Ovary (tissue), 9 donors: Measurements from ENCODE around the gene GALNTL6. TPM values are rescaled to one million over a fixed set of nuclear protein-coding genes. Genes with fewer than 3 reads are reported as not detected.

Source experiments
- DNase-seq, 5 donors: peaks; one replicate each; pipeline ENCODE4 v3.0.0-alpha.2; 2019 to 2020
- H3K27ac ChIP-seq, 2 donors: fragments of 200-600 bp; one replicate each; pipeline versions ENCODE4 v1.5.1 to v1.8.0; 2019 to 2022
- H3K27me3 ChIP-seq: fragments of 200-600 bp; one replicate; pipeline ENCODE4 v1.8.0; 2022
- H3K36me3 ChIP-seq: fragments of 200-600 bp; sonication (generic); one replicate; pipeline ENCODE4 v1.5.1; 2019
- H3K4me1 ChIP-seq: one replicate; pipeline ENCODE4 v1.8.1; 2013; ENCODE audit warnings: mild to moderate bottlenecking, moderate library complexity; ENCODE audit not compliant: insufficient read depth
- H3K4me3 ChIP-seq: fragments of 200-600 bp; sonication (generic); one replicate; pipeline ENCODE4 v1.5.1; 2017
- H3K9me3 ChIP-seq, 2 donors: fragments of 200-600 bp in 1 of 2; sonication (generic) in 1 of 2; one replicate each; pipeline versions ENCODE4 v1.5.1 to v1.8.1; 2013 to 2019; ENCODE audit warnings: mild to moderate bottlenecking in 1 of 2, moderate library complexity in 1 of 2
- EP300 ChIP-seq: sonication (generic); formaldehyde crosslinking; IDR thresholded peaks from one replicate; pipeline ENCODE4 v1.6.1; 2017; ENCODE audit warnings: antibody characterized with exemption
- POLR2A ChIP-seq: fragments of 450-650 bp; IDR thresholded peaks from one replicate; pipeline ENCODE4 v1.6.1; 2017; ENCODE audit warnings: antibody characterized with exemption, mild to moderate bottlenecking, moderate library complexity
- WGBS, 3 donors: extraction: QIAGEN DNeasy Blood & Tissue Kit in 1 of 3; methylation state at CpG; one replicate each; pipeline versions ENCODE4 v1.1.5 to v1.1.7; 2013 to 2017; 5-methylcytosine and 5-hydroxymethylcytosine counted together
- intact Hi-C, 4 donors: fragments of 100-400 bp; cut with DNase I; formaldehyde crosslinking; loops; one replicate each; pipeline versions ENCODE4 v1.11.0 to v1.15.1; 2022 to 2023
- polyA plus RNA-seq, 2 donors: library from polyadenylated mRNA; stranded (reverse); fragments of 200-250 nt in 1 of 2; fragments of 350-450 nt in 1 of 2; fragmentation: Illumina TruSeq in 1 of 2; extraction: RNeasy Lipid Tissue Mini Kit (QIAGEN cat#74804) in 1 of 2; gene quantifications; one replicate each; pipeline ENCODE4 v1.2.3, GENCODE V29; 2013 to 2014
- total RNA-seq, 7 donors: library from RNA; depleted of rRNA in 2 of 7; stranded (reverse); fragments of >200 nt in 2 of 7; fragmentation: NEBNext Ultra II Directional in 3 of 7; extraction: Animal tissue kit (Norgen Biotek cat#: 25700) in 3 of 7; gene quantifications; one replicate each; pipeline versions ENCODE4 v1.1.0 to v1.2.4, GENCODE V29; 2016 to 2023
- TF ChIP-seq, protein P1 (sequence below), 3 donors: fragments of 450-650 bp in 2 of 3; fragments of 200-600 bp in 1 of 3; IDR thresholded peaks; one replicate each; pipeline versions ENCODE4 v1.5.1 to v1.8.0; 2016 to 2022; ENCODE audit warnings: antibody characterized with exemption in 3 of 3, mild to moderate bottlenecking in 1 of 3
- donor health status: DM: no; HTN: no; CAD: no; lungs with moderate emphysema.
- donor health status: DM: no; HTN: no; CAD: no.
- donor health status: Bipolar disorder and iron deficiency.
- donor health status: DM: yes; HTN: yes; CAD: no.
- donor health status: DM: no; HTN: no; CAD: no.
- donor health status: DM: yes; HTN: yes; CAD: no.

GALNTL6 gene
- total and polyA plus RNA-seq, 9 donors = 0.11 to 1.8 TPM; not detected in 7

DNA sequence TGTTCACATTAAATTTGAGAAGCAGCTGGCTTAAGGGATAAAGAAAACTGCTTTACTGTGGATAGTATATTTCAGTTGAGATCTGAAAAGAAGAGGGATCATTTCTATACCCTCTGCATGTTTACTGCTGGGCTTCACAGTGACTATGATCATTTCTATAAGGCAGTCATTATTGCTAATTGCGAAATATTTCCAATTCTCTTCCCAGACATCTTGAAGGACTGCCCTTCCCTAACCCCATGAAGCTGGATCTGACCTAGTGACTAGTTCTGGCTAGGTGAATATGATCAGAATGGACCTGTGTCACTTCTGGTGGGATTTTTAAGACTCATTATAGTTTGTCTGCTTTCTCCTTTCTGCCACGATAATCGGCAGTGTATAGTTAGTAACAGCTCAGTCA lies 848.9 kb downstream of the GALNTL6 start:
- no peak for DNase-seq
- Histone ChIP-seq H3K27ac (no peak overlapping the region), H3K4me3 (no peak overlapping the region), H3K36me3 (no peaks in the 10 kb centered on the region), H3K4me1 (no peaks in the 10 kb centered on the region), H3K9me3 (no peaks in the 10 kb centered on the region), H3K27me3 (no peaks in the 10 kb centered on the region)
- intact Hi-C loops = no loop called here
- WGBS, 3 donors = 89 to 94% (median 91%) methylated on average over 3 of the region's 3 CpGs
- TF ChIP-seq, protein P1, sequence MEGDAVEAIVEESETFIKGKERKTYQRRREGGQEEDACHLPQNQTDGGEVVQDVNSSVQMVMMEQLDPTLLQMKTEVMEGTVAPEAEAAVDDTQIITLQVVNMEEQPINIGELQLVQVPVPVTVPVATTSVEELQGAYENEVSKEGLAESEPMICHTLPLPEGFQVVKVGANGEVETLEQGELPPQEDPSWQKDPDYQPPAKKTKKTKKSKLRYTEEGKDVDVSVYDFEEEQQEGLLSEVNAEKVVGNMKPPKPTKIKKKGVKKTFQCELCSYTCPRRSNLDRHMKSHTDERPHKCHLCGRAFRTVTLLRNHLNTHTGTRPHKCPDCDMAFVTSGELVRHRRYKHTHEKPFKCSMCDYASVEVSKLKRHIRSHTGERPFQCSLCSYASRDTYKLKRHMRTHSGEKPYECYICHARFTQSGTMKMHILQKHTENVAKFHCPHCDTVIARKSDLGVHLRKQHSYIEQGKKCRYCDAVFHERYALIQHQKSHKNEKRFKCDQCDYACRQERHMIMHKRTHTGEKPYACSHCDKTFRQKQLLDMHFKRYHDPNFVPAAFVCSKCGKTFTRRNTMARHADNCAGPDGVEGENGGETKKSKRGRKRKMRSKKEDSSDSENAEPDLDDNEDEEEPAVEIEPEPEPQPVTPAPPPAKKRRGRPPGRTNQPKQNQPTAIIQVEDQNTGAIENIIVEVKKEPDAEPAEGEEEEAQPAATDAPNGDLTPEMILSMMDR (IDR thresholded peaks at IDR 0.05) = no peak
- TF ChIP-seq EP300 = no peak
- no peak for TF ChIP-seq POLR2A

DNA sequence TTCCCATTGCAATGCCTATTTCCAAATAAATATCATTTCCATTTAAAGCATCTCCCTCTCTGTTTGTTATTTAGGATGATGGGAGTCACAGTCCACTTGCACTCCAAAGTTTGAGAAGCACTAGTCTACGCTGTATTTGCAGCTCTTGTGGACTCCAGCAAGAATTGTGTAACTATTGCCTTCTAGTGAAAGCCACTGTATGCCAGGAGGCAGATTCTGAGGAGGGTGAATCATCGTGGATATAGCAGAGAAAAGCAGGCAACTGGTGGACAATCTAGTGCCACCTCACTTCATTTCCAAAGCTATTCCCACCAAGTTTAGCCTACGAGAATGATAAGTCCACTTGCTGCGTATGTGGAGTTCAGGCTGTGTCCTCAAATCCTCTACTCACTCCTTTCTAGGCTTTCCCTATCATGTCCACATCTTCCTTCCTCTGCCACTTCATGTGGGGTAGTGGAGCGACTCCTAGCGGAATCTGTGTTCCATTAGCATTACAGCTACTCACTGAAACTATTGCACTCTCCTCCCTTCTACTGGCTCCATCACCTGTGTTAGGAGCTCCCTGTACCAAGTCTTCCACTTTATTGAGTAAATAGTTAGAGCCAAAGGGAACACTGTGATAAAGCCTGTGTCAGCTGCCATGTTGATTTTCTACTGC lies 853.6 kb downstream of the GALNTL6 start:
- Histone ChIP-seq H3K27ac (no peak overlapping the region), H3K36me3 (no peaks in the 10 kb centered on the region), H3K4me3 (no peak overlapping the region), H3K4me1 (no peaks in the 10 kb centered on the region), H3K9me3 (no peaks in the 10 kb centered on the region), H3K27me3 (no peaks in the 10 kb centered on the region)
- intact Hi-C loops = no loop called here
- 79 to 88% (median 88%) methylated on average over 6 of the region's 6 CpGs for WGBS, 3 donors
- no peak for DNase-seq
- TF ChIP-seq EP300 (no peak), POLR2A (no peak)
- TF ChIP-seq, protein P1 (IDR thresholded peaks at IDR 0.05) = no peak

DNA sequence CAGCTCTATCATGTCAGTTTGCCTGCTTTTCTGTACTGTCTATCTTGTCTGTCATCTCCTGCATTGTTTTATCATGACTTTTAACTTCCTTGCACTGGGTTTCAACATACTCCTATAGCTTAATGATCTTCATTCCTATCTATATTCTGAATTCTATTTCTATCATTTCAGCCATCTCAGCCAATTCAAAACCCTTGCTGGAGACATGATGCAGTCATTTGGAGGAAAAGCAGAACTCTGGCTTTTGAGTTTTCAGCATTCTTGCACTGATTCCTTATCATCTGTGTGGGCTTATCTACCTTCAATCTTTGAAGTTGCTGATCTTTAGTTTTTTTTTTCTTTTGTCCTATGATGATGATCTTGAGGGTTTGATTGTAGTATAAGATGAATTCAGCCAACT lies 861.6 kb downstream of the GALNTL6 start:
- H3K4me3 ChIP-seq = no peak overlapping the region
- TF ChIP-seq, protein P1 (IDR thresholded peaks at IDR 0.05) = no peak
- no peak for TF ChIP-seq EP300
- TF ChIP-seq POLR2A = no peak
- H3K9me3 ChIP-seq = no peaks in the 10 kb centered on the region
- no peaks in the 10 kb centered on the region for H3K27me3 ChIP-seq
- intact Hi-C loops = no loop called here
- DNase-seq = no peak
- no peaks in the 10 kb centered on the region for H3K36me3 ChIP-seq
- H3K4me1 ChIP-seq = no peaks in the 10 kb centered on the region
- H3K27ac ChIP-seq = no peak overlapping the region

DNA sequence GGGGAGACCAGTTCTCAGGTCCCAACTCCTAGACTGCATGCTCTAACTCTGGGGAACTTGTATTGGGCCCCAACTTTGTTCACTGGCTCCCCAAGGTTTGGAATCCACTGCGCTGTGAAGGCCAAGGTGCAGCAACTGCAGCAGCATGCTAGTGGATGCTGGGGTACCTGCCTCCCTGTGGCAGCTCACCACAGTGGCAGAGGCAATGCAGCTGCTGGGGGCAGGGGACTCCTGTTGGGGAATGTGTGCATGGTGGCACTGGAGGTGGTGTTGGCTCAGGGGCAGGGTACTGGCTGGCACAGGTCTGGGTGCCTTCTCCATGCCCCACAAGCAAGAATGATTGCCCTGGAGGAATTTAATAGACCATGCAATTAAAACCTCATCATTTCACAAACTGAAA lies 862.0 kb downstream of the GALNTL6 start:
- DNase-seq = no peak
- Histone ChIP-seq H3K27ac (no peak overlapping the region), H3K4me3 (no peak overlapping the region), H3K9me3 (no peaks in the 10 kb centered on the region), H3K36me3 (no peaks in the 10 kb centered on the region), H3K27me3 (no peaks in the 10 kb centered on the region), H3K4me1 (no peaks in the 10 kb centered on the region)
- intact Hi-C loops = no loop called here
- 87 to 89% (median 89%) methylated on average over 1 of the region's 1 CpG for WGBS, 3 donors
- TF ChIP-seq, protein P1 (IDR thresholded peaks at IDR 0.05) = no peak
- TF ChIP-seq POLR2A (no peak), EP300 (no peak)
